Activated naive CD4-positive, alpha-beta T cell treated with anti-CD3 and anti-CD28 coated beads, Interleukin-2, amount 50 U/mL, for 24 hours (primary cell): ENCODE measurements around the gene CIROP.

Experiments
- H3K27ac Mint-ChIP-seq: one replicate; pipeline ENCODE4 v1.8.0; 2021; ENCODE audit warnings: mild to moderate bottlenecking, mixed read lengths
- H3K27me3 Mint-ChIP-seq: one replicate; pipeline ENCODE4 v1.8.0; 2021; ENCODE audit warnings: mixed read lengths
- H3K36me3 Mint-ChIP-seq: one replicate; pipeline ENCODE4 v1.8.0; 2021; ENCODE audit warnings: mixed read lengths
- H3K4me1 Mint-ChIP-seq: one replicate; pipeline ENCODE4 v1.8.0; 2021; ENCODE audit warnings: mixed read lengths
- H3K4me3 Mint-ChIP-seq: one replicate; pipeline ENCODE4 v1.8.0; 2021; ENCODE audit warnings: mild to moderate bottlenecking, mixed read lengths
- H3K9me3 Mint-ChIP-seq: one replicate; pipeline ENCODE4 v1.8.0; 2021; ENCODE audit warnings: mixed read lengths

The CIROP gene

GRCh38 chr14:23056956-23057756 lies 47.6 kb downstream of the CIROP start, which contains the start of gene CDH24:
CDH24 (minus strand) TSS chr14:23057520; CDS start chr14:23055733, 1,787 bp downstream.
- Mint-ChIP-seq H3K27me3 (no peaks in the 10 kb centered on the region), H3K36me3 (peaks cover 8% of the 10 kb centered on the region), H3K9me3 (no peaks in the 10 kb centered on the region), H3K4me3 (peak within 1 kb of the TSS; percentile 87), H3K4me1 (peaks cover 18% of the 10 kb centered on the region), H3K27ac (peak within 1 kb of the TSS; percentile 71)

GRCh38 chr14:23056145-23056955 lies 48.4 kb downstream of the CIROP start:
- Mint-ChIP-seq H3K27me3 (no peaks in the 10 kb centered on the region), H3K9me3 (no peaks in the 10 kb centered on the region), H3K4me3 (peak overlapping the region; percentile 87), H3K27ac (peak overlapping the region; percentile 71), H3K36me3 (peaks cover 6% of the 10 kb centered on the region), H3K4me1 (peaks cover 18% of the 10 kb centered on the region)

- no peaks in the 10 kb centered on the region for H3K27me3 Mint-ChIP-seq
- H3K36me3 Mint-ChIP-seq: peaks cover 2% of the 10 kb centered on the region
- no peaks in the 10 kb centered on the region for H3K9me3 Mint-ChIP-seq
- H3K4me1 Mint-ChIP-seq: peaks cover 18% of the 10 kb centered on the region
- H3K4me3 Mint-ChIP-seq: peak overlapping the region; percentile 87
- H3K27ac Mint-ChIP-seq: peak overlapping the region; percentile 71
These were observed 49.1 kb downstream of the CIROP start for GRCh38 chr14:23055621-23056144.

DNA sequence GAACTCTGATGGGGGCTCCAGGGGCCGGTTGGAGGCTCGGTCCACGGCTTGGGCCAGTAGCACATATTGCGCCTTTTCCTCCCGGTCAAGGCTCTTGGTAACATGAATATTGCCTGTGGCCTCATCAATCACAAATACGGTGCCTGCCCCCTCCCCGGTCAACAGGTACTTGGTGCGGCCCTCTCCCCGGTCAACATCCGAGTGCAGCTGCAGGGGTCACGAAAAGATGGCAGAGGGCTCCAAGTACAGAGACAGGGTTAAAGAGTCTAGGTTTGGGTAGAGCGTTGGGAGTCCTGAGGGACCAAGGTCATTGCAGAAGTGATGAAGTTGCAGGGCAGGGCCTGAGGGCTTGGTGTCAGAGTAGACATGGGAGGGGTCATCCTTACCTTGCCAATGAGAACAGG lies 49.6 kb downstream of the CIROP start:
- Mint-ChIP-seq H3K27ac (no peak overlapping the region), H3K27me3 (no peaks in the 10 kb centered on the region), H3K9me3 (no peaks in the 10 kb centered on the region), H3K4me3 (no peak overlapping the region), H3K36me3 (peaks cover 2% of the 10 kb centered on the region), H3K4me1 (peaks cover 18% of the 10 kb centered on the region)

DNA sequence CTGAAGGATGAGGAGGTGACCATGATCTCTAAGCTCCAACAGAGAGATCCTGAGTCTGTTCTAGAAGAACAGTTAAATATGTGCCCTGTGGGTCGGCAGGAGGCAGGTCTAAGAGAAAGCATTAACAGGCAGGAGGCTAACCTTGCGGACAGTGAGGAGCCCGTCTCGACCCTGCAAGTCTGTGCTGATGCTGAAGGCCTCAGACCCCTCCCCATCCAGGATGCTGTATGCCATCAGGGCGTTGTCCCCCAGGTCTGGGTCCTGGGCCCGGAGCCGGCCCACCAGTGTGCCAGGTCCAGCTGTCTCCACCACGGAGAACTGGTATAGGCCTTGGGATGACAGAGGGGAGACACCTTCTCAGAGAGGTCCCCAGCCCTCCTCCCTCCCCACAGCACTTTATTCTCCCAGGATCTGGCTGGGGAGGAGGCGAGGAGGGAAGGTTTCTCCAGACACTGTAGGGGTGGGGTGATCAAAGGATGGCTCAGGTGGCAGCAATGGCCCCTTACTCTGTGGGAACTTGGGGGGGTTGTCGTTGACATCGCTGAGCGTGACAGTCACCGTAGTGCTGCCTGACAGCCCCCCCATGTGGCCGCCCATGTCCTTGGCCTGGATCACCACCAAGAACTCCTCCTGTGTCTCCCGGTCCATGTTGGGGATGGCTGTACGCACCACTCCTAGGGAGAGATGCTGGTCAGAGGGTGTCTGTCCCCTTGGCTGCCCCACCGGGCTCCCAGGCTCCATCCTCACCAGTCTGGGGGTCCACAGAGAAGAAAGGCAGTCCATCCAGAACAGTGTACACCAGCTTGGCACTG lies 50.6 kb downstream of the CIROP start:
- no peak overlapping the region for H3K4me3 Mint-ChIP-seq
- H3K27me3 Mint-ChIP-seq: no peaks in the 10 kb centered on the region
- H3K27ac Mint-ChIP-seq: no peak overlapping the region
- H3K4me1 Mint-ChIP-seq: peaks cover 18% of the 10 kb centered on the region
- H3K36me3 Mint-ChIP-seq: peaks cover 2% of the 10 kb centered on the region
- H3K9me3 Mint-ChIP-seq: no peaks in the 10 kb centered on the region

- H3K36me3 Mint-ChIP-seq: peaks cover 2% of the 10 kb centered on the region
- no peaks in the 10 kb centered on the region for H3K9me3 Mint-ChIP-seq
- no peak overlapping the region for H3K27ac Mint-ChIP-seq
- no peaks in the 10 kb centered on the region for H3K27me3 Mint-ChIP-seq
- H3K4me3 Mint-ChIP-seq: no peak overlapping the region
- peaks cover 18% of the 10 kb centered on the region for H3K4me1 Mint-ChIP-seq
These were observed 51.4 kb downstream of the CIROP start for GRCh38 chr14:23053426-23053825.

- no peaks in the 10 kb centered on the region for H3K36me3 Mint-ChIP-seq
- H3K27me3 Mint-ChIP-seq: no peaks in the 10 kb centered on the region
- H3K4me3 Mint-ChIP-seq: no peak overlapping the region
- no peaks in the 10 kb centered on the region for H3K9me3 Mint-ChIP-seq
- no peak overlapping the region for H3K27ac Mint-ChIP-seq
- peaks cover 13% of the 10 kb centered on the region for H3K4me1 Mint-ChIP-seq
These were observed 52.1 kb downstream of the CIROP start for GRCh38 chr14:23052671-23053070.

DNA sequence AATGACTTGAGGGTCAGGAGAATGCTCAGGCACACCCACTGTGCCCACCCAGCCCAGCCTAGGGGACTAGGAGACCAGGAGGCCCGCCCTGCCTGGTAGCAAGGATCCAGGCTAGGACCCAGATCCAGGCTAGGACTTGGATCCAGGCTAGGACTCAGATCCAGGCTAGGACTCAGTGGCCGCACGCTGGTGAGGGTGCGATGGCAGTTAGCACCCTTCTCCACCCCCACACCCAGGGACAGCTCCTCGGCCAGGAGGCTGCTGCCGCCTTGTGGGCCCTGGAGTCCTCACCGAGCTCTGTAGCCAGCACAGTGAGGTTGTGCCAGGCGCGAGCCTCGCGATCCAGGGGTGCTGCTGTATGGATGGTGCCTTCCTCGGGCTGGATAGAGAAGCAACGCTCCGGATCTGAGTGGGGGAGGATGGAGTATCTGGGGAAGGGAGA lies 52.6 kb downstream of the CIROP start:
- H3K9me3 Mint-ChIP-seq: no peaks in the 10 kb centered on the region
- no peak overlapping the region for H3K4me3 Mint-ChIP-seq
- peaks cover 2% of the 10 kb centered on the region for H3K27me3 Mint-ChIP-seq
- H3K4me1 Mint-ChIP-seq: peaks cover 13% of the 10 kb centered on the region
- H3K27ac Mint-ChIP-seq: no peak overlapping the region
- peaks cover 2% of the 10 kb centered on the region for H3K36me3 Mint-ChIP-seq

DNA sequence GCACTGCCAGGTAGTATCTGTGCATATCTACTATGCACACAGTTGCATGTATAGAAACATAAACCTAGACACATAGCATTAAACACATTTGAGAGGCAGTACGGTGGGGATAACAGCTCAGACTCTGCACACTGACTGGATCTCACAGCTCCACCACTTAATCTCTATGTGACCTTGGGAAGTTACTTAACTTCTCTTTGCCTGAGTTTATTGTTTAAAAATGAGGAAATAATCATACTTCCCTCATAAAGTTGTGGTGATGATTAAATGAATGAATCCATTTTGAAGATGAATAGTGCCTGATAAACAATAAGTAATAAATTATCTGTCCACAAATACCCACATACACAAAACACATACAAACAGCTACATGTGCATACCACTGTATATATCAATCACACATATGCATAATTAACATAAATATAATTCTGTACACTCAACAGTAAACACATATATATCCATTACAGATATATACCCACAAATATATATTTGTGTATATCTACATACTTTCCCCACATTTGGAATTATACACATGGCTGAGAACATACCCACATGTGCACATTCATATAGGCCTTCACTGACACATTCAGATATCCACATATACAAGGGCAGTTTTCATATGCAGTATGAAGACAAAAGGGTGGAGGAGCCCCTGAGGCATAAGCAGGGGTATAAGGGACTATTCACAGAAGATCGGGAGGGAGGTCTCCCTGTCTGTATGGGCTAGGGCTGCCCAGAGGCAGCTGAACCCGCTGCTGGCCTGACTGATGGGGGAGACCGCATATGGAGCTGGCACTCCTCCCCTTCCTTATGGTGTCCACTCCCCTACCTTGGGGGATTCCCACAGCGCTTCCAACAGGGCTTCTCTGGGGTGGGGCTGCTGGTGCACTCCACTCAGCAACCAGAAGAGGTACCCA lies 53.4 kb downstream of the CIROP start:
- H3K4me3 Mint-ChIP-seq: no peak overlapping the region
- H3K27ac Mint-ChIP-seq: no peak overlapping the region
- H3K4me1 Mint-ChIP-seq: peaks cover 6% of the 10 kb centered on the region
- peaks cover 2% of the 10 kb centered on the region for H3K27me3 Mint-ChIP-seq
- no peaks in the 10 kb centered on the region for H3K9me3 Mint-ChIP-seq
- H3K36me3 Mint-ChIP-seq: peaks cover 2% of the 10 kb centered on the region
